Kidney (tissue), 14 donors: ENCODE measurements around the gene UGCG. TPM values are rescaled to one million over a fixed set of nuclear protein-coding genes. Genes with fewer than 3 reads are reported as not detected.

Experiments used
- DNase-seq, 5 donors: peaks; one replicate each; pipeline ENCODE4 v3.0.0-alpha.2; 2013 to 2020
- FAIRE-seq: peaks from 2 replicates; lab custom pipeline; 2012; peaks lifted over from hg19 to GRCh38; lab: Jason Lieb, UNC
- H3K27ac ChIP-seq, 2 donors: one replicate each; pipeline ENCODE4 v1.7.0; 2013; ENCODE audit warnings: low read depth in 2 of 2, low read length in 2 of 2, inconsistent platforms in 1 of 2
- H3K27me3 ChIP-seq: one replicate; pipeline ENCODE4 v1.7.1; 2013; ENCODE audit warnings: low read length, inconsistent platforms; ENCODE audit not compliant: control insufficient read depth, insufficient read depth
- H3K36me3 ChIP-seq, 3 donors: one replicate each; pipeline versions ENCODE4 v1.7.0 to v1.7.1; 2013; ENCODE audit warnings: low read length in 3 of 3, control low read depth in 1 of 3, inconsistent platforms in 1 of 3; ENCODE audit not compliant: insufficient read depth in 3 of 3, control insufficient read depth in 2 of 3
- H3K4me1 ChIP-seq, 3 donors: one replicate each; pipeline versions ENCODE4 v1.7.0 to v1.7.1; 2013; ENCODE audit warnings: low read length in 3 of 3, inconsistent platforms in 1 of 3, low read depth in 1 of 3; ENCODE audit not compliant: control insufficient read depth in 2 of 3, insufficient read depth in 2 of 3
- H3K4me3 ChIP-seq, 3 donors: one replicate each; pipeline versions ENCODE4 v1.7.0 to v1.8.1; 2013; ENCODE audit warnings: low read length in 3 of 3, control low read depth in 1 of 3, inconsistent platforms in 1 of 3
- H3K9ac ChIP-seq, 3 donors: one replicate each; pipeline versions ENCODE4 v1.7.0 to v1.7.1; 2013; ENCODE audit warnings: low read length in 3 of 3, control low read depth in 1 of 3, inconsistent platforms in 1 of 3
- H3K9me3 ChIP-seq, 3 donors: one replicate each; pipeline versions ENCODE4 v1.7.0 to v1.7.1; 2013; ENCODE audit warnings: low read length in 3 of 3, control low read depth in 1 of 3, inconsistent platforms in 1 of 3; ENCODE audit not compliant: control insufficient read depth in 2 of 3, insufficient read depth in 1 of 3
- CTCF ChIP-seq: IDR thresholded peaks from 3 replicates; pipeline ENCODE4 v1.5.1; 2012; ENCODE audit warnings: mild to moderate bottlenecking, moderate library complexity, borderline replicate concordance; ENCODE audit not compliant: insufficient read depth; ENCODE audit errors: extremely low read depth
- intact Hi-C: fragments of 100-400 bp; cut with DNase I; formaldehyde crosslinking; loops from one replicate; pipeline ENCODE4 v1.11.1; 2022
- polyA plus RNA-seq: library from polyadenylated mRNA; stranded (reverse); fragments of 350-450 nt; fragmentation: Illumina TruSeq; extraction: RNeasy Lipid Tissue Mini Kit (QIAGEN cat#74804); gene quantifications from one replicate; pipeline ENCODE4 v1.2.3, GENCODE V29; 2014; ENCODE audit warnings: low read depth, low replicate concordance; ENCODE audit not compliant: insufficient read depth
- total RNA-seq: library from RNA; stranded (reverse); fragmentation: NEBNext Ultra II Directional; extraction: Animal tissue kit (Norgen Biotek cat#: 25700); gene quantifications from one replicate; pipeline ENCODE4 v1.2.1, GENCODE V29; 2021
- donor health status: control.
- donor health status: control.
- donor health status: control.
- donor health status: control.
- donor health status: control.
- donor health status: DM: yes; HTN: yes; CAD: no.
- donor health status: Normal renal cell carcinoma (clear cell type).

The UGCG gene
- total and polyA plus RNA-seq, 2 donors from 2014 or later: 20.8 to 113 TPM

- FAIRE-seq (peak; percentile 29), DNase-seq (no peak)
- H3K4me3 ChIP-seq: no peak overlapping the region
- H3K27ac ChIP-seq: no peak overlapping the region
- no peak overlapping the region for H3K9ac ChIP-seq
- H3K36me3 ChIP-seq: peaks cover 0 to 15% (median 2%) of the 10 kb centered on the region in 3 donors
- intact Hi-C loops: loop anchor here (10.0 kb wide), 1 partner anchor 151 kb away; no protein-coding TSS in a partner anchor
- TF ChIP-seq CTCF: no peak
- no peaks in the 10 kb centered on the region for H3K9me3 ChIP-seq
- no peaks in the 10 kb centered on the region for H3K27me3 ChIP-seq
- H3K4me1 ChIP-seq: peaks cover 0 to 3% (median 0%) of the 10 kb centered on the region in 3 donors
These were observed 27.7 kb downstream of the UGCG start for GRCh38 chr9:111924281-111924680.

- H3K27ac ChIP-seq: no peak overlapping the region
These were observed 28.6 kb downstream of the UGCG start for GRCh38 chr9:111925017-111925770.

GRCh38 chr9:111925784-111926183 is 29.2 kb downstream of the UGCG start:
- FAIRE-seq: no peak

More at GRCh38 chr9:111925017-111925770, 28.6 kb downstream of the UGCG start:
- H3K4me1 ChIP-seq: peaks cover 0 to 3% (median 0%) of the 10 kb centered on the region in 3 donors
- peaks cover 0 to 19% (median 2%) of the 10 kb centered on the region in 3 donors for H3K36me3 ChIP-seq
- TF ChIP-seq CTCF: no peak
- H3K4me3 ChIP-seq: no peak overlapping the region
- H3K27me3 ChIP-seq: no peaks in the 10 kb centered on the region
- no peak for DNase-seq
- H3K9me3 ChIP-seq: no peaks in the 10 kb centered on the region
- no peak for FAIRE-seq
- no peak overlapping the region for H3K9ac ChIP-seq
- intact Hi-C loops: loop anchor here (10.0 kb wide), 1 partner anchor 150 kb away; no protein-coding TSS in a partner anchor

More at GRCh38 chr9:111925784-111926183, 29.2 kb downstream of the UGCG start:
- intact Hi-C loops: loop anchor here (10.0 kb wide), 1 partner anchor 149 kb away; no protein-coding TSS in a partner anchor
- Histone ChIP-seq H3K36me3 (peaks cover 0 to 25% (median 2%) of the 10 kb centered on the region in 3 donors), H3K4me3 (no peak overlapping the region), H3K27me3 (no peaks in the 10 kb centered on the region), H3K9me3 (no peaks in the 10 kb centered on the region), H3K4me1 (peaks cover 0 to 3% (median 0%) of the 10 kb centered on the region in 3 donors), H3K9ac (no peak overlapping the region), H3K27ac (no peak overlapping the region)
- no peak for DNase-seq
- no peak for TF ChIP-seq CTCF
